Measurements from ENCODE around the gene TRAPPC11.
A peak's percentile ranks its signal among the peaks of the same experiment; 100 is the strongest.

Gene TRAPPC11

DNA sequence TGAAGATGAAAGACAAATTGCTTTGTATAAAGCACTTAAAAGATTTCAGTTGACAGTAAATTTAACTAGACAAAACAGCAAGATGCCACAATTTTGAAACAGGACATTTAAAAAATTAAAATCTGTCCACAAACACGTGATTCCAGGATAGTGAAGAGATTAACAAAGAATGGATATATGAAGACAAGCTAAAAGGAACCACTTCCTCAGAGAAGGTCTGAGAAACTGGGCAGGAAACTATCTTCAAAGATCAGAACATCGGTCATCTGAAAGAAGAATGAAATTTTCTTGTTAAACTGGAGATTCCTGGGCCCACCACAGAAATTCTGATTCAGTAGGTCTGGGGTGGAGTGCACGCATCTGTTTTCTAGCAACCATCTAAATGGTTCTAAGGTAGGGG lies 1.5 kb upstream of the TRAPPC11 start:
- TF ChIP-seq, protein P1, sequence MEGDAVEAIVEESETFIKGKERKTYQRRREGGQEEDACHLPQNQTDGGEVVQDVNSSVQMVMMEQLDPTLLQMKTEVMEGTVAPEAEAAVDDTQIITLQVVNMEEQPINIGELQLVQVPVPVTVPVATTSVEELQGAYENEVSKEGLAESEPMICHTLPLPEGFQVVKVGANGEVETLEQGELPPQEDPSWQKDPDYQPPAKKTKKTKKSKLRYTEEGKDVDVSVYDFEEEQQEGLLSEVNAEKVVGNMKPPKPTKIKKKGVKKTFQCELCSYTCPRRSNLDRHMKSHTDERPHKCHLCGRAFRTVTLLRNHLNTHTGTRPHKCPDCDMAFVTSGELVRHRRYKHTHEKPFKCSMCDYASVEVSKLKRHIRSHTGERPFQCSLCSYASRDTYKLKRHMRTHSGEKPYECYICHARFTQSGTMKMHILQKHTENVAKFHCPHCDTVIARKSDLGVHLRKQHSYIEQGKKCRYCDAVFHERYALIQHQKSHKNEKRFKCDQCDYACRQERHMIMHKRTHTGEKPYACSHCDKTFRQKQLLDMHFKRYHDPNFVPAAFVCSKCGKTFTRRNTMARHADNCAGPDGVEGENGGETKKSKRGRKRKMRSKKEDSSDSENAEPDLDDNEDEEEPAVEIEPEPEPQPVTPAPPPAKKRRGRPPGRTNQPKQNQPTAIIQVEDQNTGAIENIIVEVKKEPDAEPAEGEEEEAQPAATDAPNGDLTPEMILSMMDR (IDR thresholded peaks at IDR 0.05; ENCODE audit: insufficient read depth, low read length, missing control alignments), result no peak
- peak overlapping the region; percentile 55 for H3K4me3 ChIP-seq (ENCODE audit: low read depth, low read length)
- ChIA-PET POLR2A (no interaction called here), CTCF (interaction anchor here (0.8 kb wide), 1 partner anchor 187 kb away, joined by 4 read pairs; no protein-coding TSS in a partner anchor)
- no peak for DNase-seq (ENCODE audit: low read depth, low spot score)

- ChIA-PET CTCF (interaction anchor here (0.5 to 1.2 kb wide), 3 partner anchors 13 to 188 kb away, joined by 3 to 4 read pairs (median 3); no protein-coding TSS in a partner anchor), POLR2A (interaction anchor here (1.0 kb wide), 1 partner anchor 194 kb away, joined by 6 read pairs; no protein-coding TSS in a partner anchor)
- no peak for DNase-seq (ENCODE audit: low read depth, low spot score)
- TF ChIP-seq, protein P1 (IDR thresholded peaks at IDR 0.05; ENCODE audit: insufficient read depth, low read length, missing control alignments), result no peak
- peak overlapping the region; percentile 55 for H3K4me3 ChIP-seq (ENCODE audit: low read depth, low read length)
Observed at GRCh38 chr4:183658362-183659028, 598 bp upstream of the TRAPPC11 start.

DNA sequence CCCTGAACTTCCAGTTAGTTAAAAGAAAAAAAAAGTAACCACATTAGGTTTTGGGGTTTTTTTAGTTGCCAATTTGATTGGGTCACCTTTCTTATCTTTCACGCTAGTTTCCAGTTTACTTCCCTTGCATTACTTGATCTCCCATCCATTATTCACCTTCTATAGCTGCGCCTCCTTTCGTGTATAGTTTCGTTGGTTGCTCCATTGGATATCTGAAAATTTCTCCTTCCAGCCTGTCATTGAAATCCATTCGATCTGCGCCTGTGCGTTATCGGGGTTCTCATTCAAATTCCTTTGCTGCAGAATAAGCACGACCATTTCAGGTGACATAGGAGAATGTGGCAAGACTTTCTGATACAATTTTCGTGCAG lies 764 bp downstream of the TRAPPC11 start:
- H3K4me3 ChIP-seq (ENCODE audit: low read depth, low read length), result peak overlapping the region; percentile 55
- TF ChIP-seq, protein P1 (IDR thresholded peaks at IDR 0.05; ENCODE audit: insufficient read depth, low read length, missing control alignments), result no peak
- ChIA-PET POLR2A (interaction anchor here (1.0 kb wide), 1 partner anchor 195 kb away, joined by 6 read pairs; no protein-coding TSS in a partner anchor), CTCF (interaction anchor here (0.7 to 1.2 kb wide), 5 partner anchors 10 to 190 kb away, joined by 3 to 4 read pairs (median 4); no protein-coding TSS in a partner anchor)
- DNase-seq (ENCODE audit: low read depth, low spot score), result no peak

DNA sequence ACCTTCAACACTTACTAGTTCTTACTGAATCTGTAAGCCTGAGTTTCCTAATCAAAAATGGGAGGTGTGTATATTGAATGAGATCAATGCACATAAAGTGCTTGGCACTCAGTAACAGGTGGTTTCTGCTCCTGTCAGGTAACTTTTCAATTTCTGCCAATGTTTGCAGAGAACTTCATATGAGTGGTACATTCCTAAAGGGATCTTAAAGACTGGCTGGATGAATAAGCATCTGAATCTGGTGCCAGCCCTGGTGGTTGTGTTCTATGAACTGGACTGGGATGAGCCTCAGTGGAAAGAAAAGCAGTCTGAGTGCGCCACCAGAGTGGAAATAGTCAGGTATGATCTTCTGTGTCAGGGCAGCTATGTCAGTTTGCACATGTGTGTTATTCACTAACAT lies 7.0 kb downstream of the TRAPPC11 start:
- no peak for DNase-seq (ENCODE audit: low read depth, low spot score)
- ChIA-PET CTCF (no interaction called here), POLR2A (no interaction called here)
- no peak overlapping the region for H3K4me3 ChIP-seq (ENCODE audit: low read depth, low read length)
- TF ChIP-seq, protein P1 (IDR thresholded peaks at IDR 0.05; ENCODE audit: insufficient read depth, low read length, missing control alignments), result no peak

DNA sequence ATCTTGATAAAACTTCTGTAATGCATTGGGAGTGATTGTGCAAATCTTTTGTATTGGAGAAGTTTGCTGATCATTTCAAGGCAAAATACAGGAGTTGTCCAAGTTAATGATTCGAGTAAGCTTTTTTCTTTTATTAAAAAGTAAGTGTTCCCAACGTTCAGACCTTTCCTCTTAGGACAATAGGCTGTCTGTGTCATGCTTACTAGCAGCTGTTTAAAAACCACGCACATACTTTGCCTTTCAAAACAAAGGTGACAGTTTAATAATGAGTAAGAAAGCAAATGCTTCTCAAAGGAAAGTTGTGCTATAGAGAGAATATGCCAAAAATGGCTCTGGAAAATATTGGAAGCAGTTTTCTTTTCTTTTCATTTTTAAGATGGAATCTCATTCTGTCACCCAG lies 11.2 kb downstream of the TRAPPC11 start:
- ChIA-PET POLR2A (no interaction called here), CTCF (interaction anchor here (1.1 to 1.4 kb wide), 2 partner anchors 10 kb away, joined by 3 to 4 read pairs; no protein-coding TSS in a partner anchor)
- no peak overlapping the region for H3K4me3 ChIP-seq (ENCODE audit: low read depth, low read length)
- no peak for DNase-seq (ENCODE audit: low read depth, low spot score)
- TF ChIP-seq, protein P1 (IDR thresholded peaks at IDR 0.05; ENCODE audit: insufficient read depth, low read length, missing control alignments), result no peak

DNA sequence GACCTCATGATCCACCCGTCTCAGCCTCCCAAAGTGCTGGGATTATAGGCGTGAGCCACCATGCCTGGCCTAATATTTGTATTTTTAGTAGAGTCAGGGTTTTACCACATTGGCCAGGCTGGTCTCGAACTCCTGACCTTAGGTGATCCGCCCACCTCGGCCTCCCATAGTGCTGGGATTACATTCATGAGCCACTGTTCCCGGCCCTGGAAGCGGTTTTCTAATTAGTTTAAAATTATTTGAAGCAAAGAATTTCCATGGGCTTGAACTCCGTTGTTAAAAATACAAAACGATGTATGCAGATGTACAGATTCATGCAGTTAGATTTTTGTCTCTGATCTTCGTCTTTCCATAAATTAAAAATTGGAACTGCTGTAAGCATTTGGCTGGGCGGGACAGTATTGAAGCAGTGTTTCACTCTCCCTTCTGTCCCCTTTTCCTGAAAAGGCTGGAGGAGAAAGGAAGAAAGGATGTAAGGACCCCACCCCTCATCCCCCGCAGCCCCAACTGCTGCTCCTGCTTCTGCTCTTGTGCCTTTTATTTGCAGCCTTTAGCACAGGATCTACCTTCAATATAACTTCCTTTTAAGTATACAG lies 12.0 kb downstream of the TRAPPC11 start:
- ChIA-PET POLR2A (no interaction called here), CTCF (no interaction called here)
- no peak overlapping the region for H3K4me3 ChIP-seq (ENCODE audit: low read depth, low read length)
- DNase-seq (ENCODE audit: low read depth, low spot score), result no peak
- TF ChIP-seq, protein P1 (IDR thresholded peaks at IDR 0.05; ENCODE audit: insufficient read depth, low read length, missing control alignments), result no peak
